ENCODE data around the gene DIRAS2. TPM values are rescaled to one million over a fixed set of nuclear protein-coding genes. Genes with fewer than 3 reads are reported as not detected.

Gene DIRAS2
- total and polyA plus RNA-seq, 2 donors (not counting 3 experiments of a cell fraction or from before 2014, with no cell fraction given): not detected

- no peaks in the 10 kb centered on the region for H3K36me3 ChIP-seq (ENCODE audit: control insufficient read depth in 2 of 2, extremely low read depth in 1 of 2, insufficient read depth in 2 of 2, low read length in 2 of 2)
- H3K27ac ChIP-seq (ENCODE audit: insufficient read depth, low read depth, low read length): no peak overlapping the region
- intact Hi-C loops (cut with micrococcal nuclease): no loop called here
- no peaks in the 10 kb centered on the region for H3K9me1 ChIP-seq (replicated peaks; ENCODE audit: control insufficient read depth, extremely low read depth, insufficient read depth, low read length)
- H2AFZ ChIP-seq (ENCODE audit: low read depth, low read length): no peak overlapping the region
- no peaks in the 10 kb centered on the region for H3K4me1 ChIP-seq (ENCODE audit: control insufficient read depth, extremely low read depth, insufficient read depth, low read length)
- BruUV-seq (replicated peaks): no TSS peak
- no peaks in the 10 kb centered on the region for H3K27me3 ChIP-seq (ENCODE audit: control insufficient read depth in 2 of 2, insufficient read depth in 2 of 2, low read length in 2 of 2)
- no peak for FAIRE-seq
- DNase-seq (ENCODE audit: low read depth, low spot score): no peak
- no peaks in the 10 kb centered on the region for H3K79me2 ChIP-seq (ENCODE audit: control insufficient read depth, insufficient read depth, low read length)
- no peak overlapping the region for H3K4me2 ChIP-seq (ENCODE audit: insufficient read depth, low read length)
- no peaks in the 10 kb centered on the region for H3K9me3 ChIP-seq (replicated peaks; ENCODE audit: control insufficient read depth, insufficient read depth, low read length)
- TF ChIP-seq POLR2A (IDR thresholded peaks at IDR 0.05; ENCODE audit: low read depth, low read length) (no peak), MYC (IDR thresholded peaks at IDR 0.05; ENCODE audit: low read depth, low read length) (no peak), JUN (IDR thresholded peaks at IDR 0.05; ENCODE audit: borderline replicate concordance, insufficient read depth, insufficient read length, low read depth) (no peak), CTCF (IDR thresholded peaks at IDR 0.05; ENCODE audit: extremely low read depth in 1 of 2, insufficient read depth in 1 of 2, low read depth in 1 of 2, low read length in 2 of 2) (no peak), GATA2 (IDR thresholded peaks at IDR 0.05; ENCODE audit: insufficient read depth, insufficient read length, low read depth, low read length) (no peak), POLR2AphosphoS5 (IDR thresholded peaks at IDR 0.05; ENCODE audit: insufficient read depth, low read depth, low read length) (no peak), MAX (IDR thresholded peaks at IDR 0.05; ENCODE audit: insufficient read depth, insufficient read length) (no peak), FOS (IDR thresholded peaks at IDR 0.05; ENCODE audit: borderline replicate concordance, insufficient read depth, low read length) (no peak), EZH2 (IDR thresholded peaks at IDR 0.05; ENCODE audit: borderline replicate concordance, low read depth, low read length, severe bottlenecking) (no peak)
- ChIA-PET CTCF (no interaction called here), POLR2A (no interaction called here)
- dilution Hi-C loops (cut with MboI; ENCODE audit: extremely low pct_ligation_motif_present, low sequenced_read_pairs): no loop called here
- no peak overlapping the region for H3K9ac ChIP-seq (replicated peaks; ENCODE audit: extremely low read depth, insufficient read depth, low read length)
- H3K4me3 ChIP-seq (replicated peaks in 1 of 3; ENCODE audit: insufficient read depth in 1 of 3, low read depth in 1 of 3, low read length in 3 of 3): no peak overlapping the region
- H4K20me1 ChIP-seq (replicated peaks; ENCODE audit: control insufficient read depth, extremely low read depth, insufficient read depth, low read length): no peaks in the 10 kb centered on the region
These were observed 13.3 kb downstream of the DIRAS2 start for GRCh38 chr9:90629354-90629753.
